Ishikawa (cell line): ENCODE data around the gene ABHD12.

Experiments used
- CEBPB ChIP-seq: IDR thresholded peaks from 2 replicates; pipeline ENCODE4 v1.6.1; 2012
- CREB1 ChIP-seq: IDR thresholded peaks from 2 replicates; pipeline ENCODE4 v1.6.1; 2012; ENCODE audit warnings: low read depth
- EGR1 ChIP-seq: IDR thresholded peaks from 2 replicates; pipeline ENCODE4 v1.6.1; 2012
- EP300 ChIP-seq: IDR thresholded peaks from 2 replicates; pipeline ENCODE4 v1.6.1; 2012; ENCODE audit warnings: borderline replicate concordance
- FOXM1 ChIP-seq: IDR thresholded peaks from 2 replicates; pipeline ENCODE4 v1.6.1; 2012; ENCODE audit warnings: low read depth, borderline replicate concordance
- NFIC ChIP-seq: IDR thresholded peaks from 2 replicates; pipeline ENCODE4 v1.6.1; 2012
- RAD21 ChIP-seq: IDR thresholded peaks from 2 replicates; pipeline ENCODE4 v1.6.1; 2012; ENCODE audit warnings: low read depth
- REST ChIP-seq: IDR thresholded peaks from 2 replicates; pipeline ENCODE4 v1.6.1; 2012; ENCODE audit warnings: low read depth, mild to moderate bottlenecking
- TAF1 ChIP-seq: IDR thresholded peaks from 2 replicates; pipeline ENCODE4 v1.6.1; 2012; ENCODE audit warnings: low read depth, mild to moderate bottlenecking
- TCF12 ChIP-seq: IDR thresholded peaks from 2 replicates; pipeline ENCODE4 v1.6.1; 2012; ENCODE audit warnings: low read depth
- TEAD4 ChIP-seq: IDR thresholded peaks from 2 replicates; pipeline ENCODE4 v1.6.1; 2012
- YY1 ChIP-seq: IDR thresholded peaks from 2 replicates; pipeline ENCODE4 v1.6.1; 2012; ENCODE audit warnings: low read depth
- ZBTB7A ChIP-seq: IDR thresholded peaks from 2 replicates; pipeline ENCODE4 v1.6.1; 2012; ENCODE audit warnings: low read depth
- TF ChIP-seq, protein P1 (sequence below): IDR thresholded peaks from 2 replicates; pipeline ENCODE4 v1.6.1; 2012
- TF ChIP-seq, protein P2 (sequence below): IDR thresholded peaks from 2 replicates; pipeline ENCODE4 v1.6.1; 2012

Gene ABHD12

DNA sequence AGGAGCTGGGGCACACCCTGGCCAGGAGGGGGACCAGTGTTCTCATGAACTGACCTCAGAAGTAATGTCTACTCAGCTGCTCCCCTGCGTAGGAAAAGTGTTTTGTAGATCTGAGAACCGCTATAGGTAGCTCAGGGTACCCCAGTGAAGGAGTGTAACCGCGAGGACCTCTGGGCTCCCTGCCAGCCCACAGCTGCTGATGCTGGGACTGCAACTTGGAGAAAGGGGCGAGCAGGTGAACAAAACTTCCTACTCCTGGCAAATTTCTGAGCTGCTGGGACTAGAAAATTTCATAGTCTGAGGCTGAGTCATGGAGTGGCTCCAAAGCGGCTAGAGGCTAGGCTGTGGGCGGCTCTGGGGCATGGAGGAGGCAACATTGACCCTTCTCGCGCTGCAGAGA, 90.8 kb downstream of the ABHD12 start:
- TF ChIP-seq CEBPB (no peak), TAF1 (no peak), RAD21 (no peak), TCF12 (no peak), YY1 (no peak), CREB1 (no peak), FOXM1 (no peak), REST (no peak), EGR1 (no peak)
- TF ChIP-seq, protein P1, sequence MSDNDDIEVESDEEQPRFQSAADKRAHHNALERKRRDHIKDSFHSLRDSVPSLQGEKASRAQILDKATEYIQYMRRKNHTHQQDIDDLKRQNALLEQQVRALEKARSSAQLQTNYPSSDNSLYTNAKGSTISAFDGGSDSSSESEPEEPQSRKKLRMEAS: no peak
- TF ChIP-seq, protein P2, sequence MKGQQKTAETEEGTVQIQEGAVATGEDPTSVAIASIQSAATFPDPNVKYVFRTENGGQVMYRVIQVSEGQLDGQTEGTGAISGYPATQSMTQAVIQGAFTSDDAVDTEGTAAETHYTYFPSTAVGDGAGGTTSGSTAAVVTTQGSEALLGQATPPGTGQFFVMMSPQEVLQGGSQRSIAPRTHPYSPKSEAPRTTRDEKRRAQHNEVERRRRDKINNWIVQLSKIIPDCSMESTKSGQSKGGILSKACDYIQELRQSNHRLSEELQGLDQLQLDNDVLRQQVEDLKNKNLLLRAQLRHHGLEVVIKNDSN: no peak

- TF ChIP-seq RAD21 (0 out of 2 replicates have a peak, but pooled peaks have one; percentile 0), FOXM1 (no peak)
Measured at GRCh38 chr20:25297141-25297905, 93.3 kb downstream of the ABHD12 start.

DNA sequence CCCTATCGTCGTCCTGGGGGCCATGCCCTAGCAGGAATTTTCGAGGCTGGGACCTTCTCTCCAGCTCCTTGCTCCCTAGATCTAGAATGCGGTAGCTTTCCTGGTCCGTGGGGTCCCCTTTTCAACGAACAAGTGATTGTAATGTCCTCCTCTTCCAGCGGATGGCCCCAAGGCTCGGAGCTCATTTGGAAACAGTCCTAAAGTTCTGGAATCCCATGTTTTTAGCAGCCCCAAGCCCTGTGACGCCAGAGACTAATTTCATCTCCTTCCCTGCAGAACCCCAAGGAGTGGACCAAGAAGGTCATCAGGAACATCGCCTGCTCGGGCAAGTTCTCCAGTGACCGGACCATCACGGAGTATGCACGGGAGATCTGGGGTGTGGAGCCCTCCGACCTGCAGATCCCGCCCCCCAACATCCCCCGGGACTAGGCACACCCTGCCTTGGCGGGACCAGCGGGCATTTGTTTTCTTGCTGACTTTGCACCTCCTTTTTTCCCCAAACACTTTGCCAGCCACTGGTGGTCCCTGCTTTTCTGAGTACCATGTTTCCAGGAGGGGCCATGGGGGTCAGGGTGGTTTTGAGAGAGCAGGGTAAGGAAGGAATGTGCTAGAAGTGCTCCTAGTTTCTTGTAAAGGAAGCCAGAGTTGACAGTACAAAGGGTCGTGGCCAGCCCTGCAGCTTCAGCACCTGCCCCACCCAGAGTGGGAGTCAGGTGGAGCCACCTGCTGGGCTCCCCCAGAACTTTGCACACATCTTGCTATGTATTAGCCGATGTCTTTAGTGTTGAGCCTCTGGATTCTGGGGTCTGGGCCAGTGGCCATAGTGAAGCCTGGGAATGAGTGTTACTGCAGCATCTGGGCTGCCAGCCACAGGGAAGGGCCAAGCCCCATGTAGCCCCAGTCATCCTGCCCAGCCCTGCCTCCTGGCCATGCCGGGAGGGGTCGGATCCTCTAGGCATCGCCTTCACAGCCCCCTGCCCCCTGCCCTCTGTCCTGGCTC, 94.2 kb downstream of the ABHD12 start:
- TF ChIP-seq TEAD4 (no peak), NFIC (no peak), EP300 (no peak), YY1 (no peak), REST (no peak), TAF1 (no peak), CREB1 (no peak), RAD21 (no peak; the same call in 1 of the 2 replicates), FOXM1 (no peak), CEBPB (no peak), EGR1 (no peak), ZBTB7A (no peak)
- TF ChIP-seq, protein P1: no peak
- TF ChIP-seq, protein P2: no peak

DNA sequence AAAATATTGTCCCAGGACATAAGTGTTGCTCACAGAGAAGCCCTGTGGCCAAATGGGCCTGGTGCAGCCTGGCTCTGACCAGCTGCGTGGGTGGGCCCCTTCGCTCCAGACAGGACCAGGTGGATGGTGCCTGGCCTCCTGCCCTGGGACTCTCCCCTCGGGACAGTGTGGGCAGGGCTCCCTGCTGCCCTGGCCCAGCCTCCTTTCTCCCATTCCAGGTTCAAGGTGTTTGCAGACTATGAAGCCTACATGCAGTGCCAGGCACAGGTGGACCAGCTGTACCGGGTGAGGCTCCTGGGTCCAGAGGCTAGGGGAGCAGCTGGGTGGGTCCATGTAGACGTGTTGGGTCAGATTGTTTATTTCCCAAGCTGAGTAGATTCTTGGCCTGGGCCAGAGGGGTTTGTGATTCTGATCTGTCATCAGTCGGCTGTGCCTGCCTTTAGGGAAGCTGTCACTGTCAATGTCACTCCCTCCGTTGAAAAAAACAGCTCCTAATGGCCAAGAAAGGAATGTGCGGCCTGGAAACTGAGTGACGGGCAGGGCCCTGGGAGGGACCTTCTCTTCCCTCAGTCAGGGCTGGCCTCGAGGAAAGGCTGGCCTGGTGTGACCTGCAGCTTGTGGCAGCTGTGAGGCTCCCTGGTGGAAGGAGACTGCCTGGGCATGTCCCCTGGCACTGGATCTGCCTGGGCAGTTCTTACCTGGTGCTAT, 95.1 kb downstream of the ABHD12 start:
- TF ChIP-seq ZBTB7A (no peak), EGR1 (peak; percentile 58), FOXM1 (no peak), REST (no peak), CREB1 (no peak), NFIC (no peak)
